ENCODE data around the gene THRB.

DNA sequence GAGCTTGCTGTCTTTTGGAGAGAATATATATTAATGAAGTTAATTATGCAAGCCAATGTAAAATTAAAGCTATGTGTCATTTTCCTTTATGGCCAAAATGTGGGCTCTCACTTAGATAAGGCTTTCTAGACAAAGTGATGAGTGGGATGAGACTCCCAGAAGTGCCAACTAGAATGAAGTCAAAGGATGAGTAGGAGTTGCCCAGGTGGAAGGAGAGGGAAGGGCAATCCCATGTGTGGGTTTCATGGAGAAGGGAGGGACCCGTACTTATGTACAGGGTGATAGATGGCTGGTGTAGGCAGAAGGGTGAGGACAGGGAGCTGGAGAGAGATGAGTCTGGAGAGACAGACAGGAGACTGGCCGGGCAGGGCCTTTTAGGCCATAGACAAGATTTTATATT, 239.2 kb downstream of the THRB start:
- TF ChIP-seq, protein P1, sequence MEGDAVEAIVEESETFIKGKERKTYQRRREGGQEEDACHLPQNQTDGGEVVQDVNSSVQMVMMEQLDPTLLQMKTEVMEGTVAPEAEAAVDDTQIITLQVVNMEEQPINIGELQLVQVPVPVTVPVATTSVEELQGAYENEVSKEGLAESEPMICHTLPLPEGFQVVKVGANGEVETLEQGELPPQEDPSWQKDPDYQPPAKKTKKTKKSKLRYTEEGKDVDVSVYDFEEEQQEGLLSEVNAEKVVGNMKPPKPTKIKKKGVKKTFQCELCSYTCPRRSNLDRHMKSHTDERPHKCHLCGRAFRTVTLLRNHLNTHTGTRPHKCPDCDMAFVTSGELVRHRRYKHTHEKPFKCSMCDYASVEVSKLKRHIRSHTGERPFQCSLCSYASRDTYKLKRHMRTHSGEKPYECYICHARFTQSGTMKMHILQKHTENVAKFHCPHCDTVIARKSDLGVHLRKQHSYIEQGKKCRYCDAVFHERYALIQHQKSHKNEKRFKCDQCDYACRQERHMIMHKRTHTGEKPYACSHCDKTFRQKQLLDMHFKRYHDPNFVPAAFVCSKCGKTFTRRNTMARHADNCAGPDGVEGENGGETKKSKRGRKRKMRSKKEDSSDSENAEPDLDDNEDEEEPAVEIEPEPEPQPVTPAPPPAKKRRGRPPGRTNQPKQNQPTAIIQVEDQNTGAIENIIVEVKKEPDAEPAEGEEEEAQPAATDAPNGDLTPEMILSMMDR (IDR thresholded peaks at IDR 0.05; ENCODE audit: low read length) = no peak
- no peak for TF ChIP-seq EZH2 (IDR thresholded peaks at IDR 0.05; ENCODE audit: borderline replicate concordance, low read length)
